GM12878 (cell line): ENCODE measurements around the gene MRPS15.

ENCODE experiments used
- ASH2L ChIP-seq: fragments of 300-600, 200-600 bp; sonication (generic); IDR thresholded peaks from 2 replicates; pipeline ENCODE4 v1.6.1; 2017; ENCODE audit warnings: low read depth, mild to moderate bottlenecking, borderline replicate concordance
- BMI1 ChIP-seq: fragments of 450-650 bp; IDR thresholded peaks from 2 replicates; pipeline ENCODE4 v1.6.1; 2016; ENCODE audit warnings: mild to moderate bottlenecking, moderate library complexity, borderline replicate concordance
- EZH2 ChIP-seq: IDR thresholded peaks from 2 replicates; pipeline ENCODE4 v1.6.1; 2012; ENCODE audit warnings: low read depth, mild to moderate bottlenecking, control low read depth, inconsistent platforms, low read length, borderline replicate concordance; ENCODE audit not compliant: control insufficient read depth
- FOXM1 ChIP-seq: IDR thresholded peaks from 2 replicates; pipeline ENCODE4 v1.6.1; 2012; ENCODE audit warnings: low read depth, mild to moderate bottlenecking, inconsistent platforms, low read length, moderate library complexity
- NFIC ChIP-seq: IDR thresholded peaks from 2 replicates; pipeline ENCODE4 v1.6.1; 2012; ENCODE audit warnings: low read depth, mild to moderate bottlenecking, inconsistent platforms, low read length, moderate library complexity
- POLR2A ChIP-seq: IDR thresholded peaks from 2 replicates; pipeline ENCODE4 v1.6.1; 2011; ENCODE audit warnings: low read depth, mild to moderate bottlenecking, low read length
- POLR2AphosphoS2 ChIP-seq: IDR thresholded peaks from 2 replicates; pipeline ENCODE4 v1.6.1; 2011; ENCODE audit warnings: low read depth, mild to moderate bottlenecking, low read length, improper control_type of control experiment, moderate library complexity
- POLR2AphosphoS5 ChIP-seq: IDR thresholded peaks from 2 replicates; pipeline ENCODE4 v1.6.1; 2011; ENCODE audit warnings: mild to moderate bottlenecking, low read length, inconsistent platforms
- POU2F2 ChIP-seq: IDR thresholded peaks from 3 replicates; pipeline ENCODE4 v1.6.1; 2011; ENCODE audit warnings: low read depth, mild to moderate bottlenecking, low read length, borderline replicate concordance
- RCOR1 ChIP-seq: conservative IDR thresholded peaks from 2 replicates; pipeline ENCODE4 v1.6.1; 2012; ENCODE audit warnings: low read depth, low read length, improper control_type of control experiment
- TAF1 ChIP-seq: IDR thresholded peaks from 2 replicates; pipeline ENCODE4 v1.6.1; 2011; ENCODE audit warnings: mild to moderate bottlenecking, low read depth, low read length, borderline replicate concordance
- TF ChIP-seq, protein P1 (sequence below): IDR thresholded peaks from 2 replicates; pipeline ENCODE4 v1.6.1; 2011; ENCODE audit warnings: low read depth, mild to moderate bottlenecking, low read length, moderate library complexity, borderline replicate concordance; ENCODE audit errors: extremely low read depth

DNA sequence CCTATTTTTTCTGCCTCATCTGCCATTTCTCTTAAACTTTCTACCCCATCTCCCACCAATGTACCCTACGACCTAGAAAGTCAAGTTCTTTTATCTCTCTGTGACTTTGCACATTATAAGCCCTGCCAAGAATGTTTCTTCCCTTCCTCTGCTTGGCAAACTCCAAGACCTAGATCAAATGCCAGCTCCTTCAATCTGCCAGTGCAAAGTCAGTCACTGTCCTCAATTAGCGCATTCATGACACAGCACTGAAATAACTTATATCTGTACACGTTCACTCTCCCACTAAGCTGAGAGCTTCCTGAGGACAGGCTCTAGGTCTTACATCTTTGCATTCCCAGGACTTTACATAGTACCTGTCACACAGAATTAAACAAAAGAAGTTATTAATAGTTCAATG is 45.0 kb downstream of the MRPS15 start:
- TF ChIP-seq TAF1 (no peak), RCOR1 (no peak), NFIC (no peak), FOXM1 (no peak), BMI1 (no peak), POU2F2 (no peak), POLR2AphosphoS2 (no peak), POLR2AphosphoS5 (no peak), EZH2 (no peak), ASH2L (no peak), POLR2A (no peak)
- TF ChIP-seq, protein P1, sequence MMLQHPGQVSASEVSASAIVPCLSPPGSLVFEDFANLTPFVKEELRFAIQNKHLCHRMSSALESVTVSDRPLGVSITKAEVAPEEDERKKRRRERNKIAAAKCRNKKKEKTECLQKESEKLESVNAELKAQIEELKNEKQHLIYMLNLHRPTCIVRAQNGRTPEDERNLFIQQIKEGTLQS = no peak
